Measurements from ENCODE around the gene TSGA10IP.

DNA sequence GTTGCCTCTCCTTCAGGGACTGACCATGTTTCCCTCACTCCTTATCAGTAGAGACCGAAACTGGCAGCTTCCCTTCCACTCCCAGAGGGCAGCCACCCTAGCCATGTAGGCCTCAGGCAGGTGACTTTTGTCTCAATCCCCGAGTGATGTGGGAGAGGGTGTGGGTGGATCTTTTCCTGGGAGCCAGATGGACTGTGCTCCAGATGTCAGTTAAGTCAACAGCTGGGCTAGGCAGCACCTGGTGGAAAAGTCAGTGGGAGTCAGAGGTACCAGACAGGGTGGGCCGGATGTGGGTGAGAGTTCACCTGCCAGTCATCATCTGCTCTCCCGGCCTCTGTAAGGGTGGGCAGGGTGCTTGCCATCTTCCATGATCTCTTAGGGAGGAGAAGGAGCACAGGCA is 58.9 kb downstream of the TSGA10IP start:
- TF ChIP-seq POLR2A (IDR thresholded peaks at IDR 0.05; ENCODE audit: low read length) (no peak), GATA1 (IDR thresholded peaks at IDR 0.05; ENCODE audit: low read depth, low read length) (no peak)
